Skeletal muscle cell (primary cell): Measurements from ENCODE around the gene STYXL2.

Source experiments
- DNase-seq: peaks from one replicate; pipeline ENCODE4 v3.0.0-alpha.2; 2010; ENCODE audit warnings: low read depth
- H3K4me3 ChIP-seq: 2 replicates; pipeline ENCODE4 v1.5.1; 2011; ENCODE audit warnings: low read depth, mild to moderate bottlenecking, control low read depth, low read length, moderate library complexity

STYXL2 gene

DNA sequence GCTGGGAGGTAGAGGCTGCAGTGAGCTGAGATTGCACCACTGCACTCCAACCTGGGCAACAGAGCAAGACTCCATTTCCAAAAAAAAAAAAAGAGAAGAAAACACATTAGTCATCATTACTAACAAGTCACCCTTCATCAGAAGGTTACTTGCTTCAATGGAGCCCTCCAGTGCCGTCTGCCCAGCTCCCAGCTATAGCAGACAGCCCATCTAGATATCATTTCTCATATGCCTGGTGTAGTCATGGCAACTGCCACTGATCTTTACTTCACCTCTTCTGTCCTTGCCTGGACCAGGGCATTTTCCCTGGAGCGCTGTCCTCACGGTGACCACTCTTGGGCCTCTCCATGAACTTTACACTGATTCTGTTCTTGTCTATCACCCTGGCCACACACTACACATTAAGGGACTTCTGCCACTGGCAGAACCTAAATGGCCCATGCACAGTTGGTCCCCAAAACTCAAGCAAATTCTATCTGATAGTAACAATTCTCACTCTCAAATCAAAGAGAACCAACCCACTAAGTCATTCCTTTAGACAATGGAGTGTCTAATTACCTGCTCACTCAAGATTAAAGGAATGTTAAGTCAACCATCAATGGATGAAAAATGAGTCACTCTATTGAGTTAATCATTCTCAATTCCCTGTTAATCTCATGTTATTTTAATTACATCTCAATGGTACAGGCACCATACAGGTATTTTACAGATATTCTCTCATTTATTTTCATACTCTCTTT is 16.6 kb upstream of the STYXL2 start:
- no peak overlapping the region for H3K4me3 ChIP-seq
- no peak for DNase-seq

DNA sequence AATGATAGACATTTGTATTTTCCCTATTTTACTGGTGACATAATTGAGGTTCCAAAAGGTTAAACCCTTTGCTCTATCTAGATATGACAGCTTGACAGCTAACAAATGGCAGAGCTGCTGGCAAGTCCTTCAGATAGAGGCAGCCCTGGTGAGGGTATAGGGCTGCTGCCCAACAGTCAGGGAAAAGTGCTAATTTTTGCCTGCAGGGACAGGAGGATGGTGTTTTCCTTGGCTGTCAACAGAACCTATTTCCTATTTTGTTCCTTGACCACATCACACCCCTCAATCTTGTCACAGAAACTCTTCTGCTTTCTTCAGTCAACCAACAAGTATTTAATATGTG is 16.0 kb upstream of the STYXL2 start:
- no peak for DNase-seq
- H3K4me3 ChIP-seq: no peak overlapping the region

DNA sequence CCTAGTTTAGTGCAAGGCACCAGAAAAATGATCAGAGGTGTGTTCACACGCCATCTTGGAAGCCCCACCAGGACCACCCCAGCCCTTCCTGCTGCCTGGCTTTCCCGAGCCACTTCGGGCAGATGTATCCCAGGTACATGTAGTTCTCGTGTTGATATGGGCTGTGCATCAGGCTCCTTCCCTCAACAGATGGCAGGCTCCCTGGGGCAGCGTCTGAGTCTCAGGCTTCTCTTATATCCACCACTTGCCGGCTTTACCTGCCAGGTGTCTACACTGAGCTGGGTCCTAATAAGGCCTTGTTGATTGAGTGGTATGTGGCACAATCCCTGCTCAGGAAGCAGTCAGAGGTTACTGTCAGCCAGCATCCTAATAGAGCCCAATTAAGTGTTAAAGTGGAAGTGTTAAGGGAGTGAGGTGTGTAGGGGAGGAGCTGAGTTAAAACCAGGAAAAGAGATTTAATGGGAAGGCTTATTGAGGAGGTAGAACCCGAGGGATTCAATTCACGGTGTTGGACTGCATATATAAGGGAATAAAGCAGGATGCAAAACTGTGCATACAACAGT is 12.2 kb upstream of the STYXL2 start:
- no peak overlapping the region for H3K4me3 ChIP-seq
- no peak for DNase-seq

DNA sequence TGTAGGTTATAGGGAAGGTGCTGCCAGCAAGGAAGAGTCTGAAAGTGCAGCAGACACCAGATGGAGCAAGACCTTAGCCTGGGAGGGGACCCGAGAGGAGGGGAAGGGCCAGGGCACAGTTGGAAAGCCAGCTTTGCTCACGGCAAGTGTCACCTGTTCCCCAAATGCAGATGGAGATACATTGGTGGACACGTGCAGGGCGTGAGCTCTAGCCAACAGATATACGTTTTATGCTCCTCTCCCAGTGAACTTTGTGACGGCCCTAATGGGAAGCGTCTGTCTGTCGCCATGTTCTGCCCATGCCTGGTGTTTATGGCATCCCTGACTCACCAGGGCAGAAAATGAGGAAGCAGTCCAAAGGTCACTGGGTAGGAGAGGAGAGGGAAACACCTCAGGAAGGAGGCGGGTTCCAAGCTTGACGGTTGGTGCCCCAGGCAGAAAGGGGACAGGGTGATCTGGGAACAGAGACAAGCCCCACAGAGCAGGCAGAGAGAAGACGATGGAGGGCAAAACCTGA is 11.3 kb upstream of the STYXL2 start:
- no peak for DNase-seq

DNA sequence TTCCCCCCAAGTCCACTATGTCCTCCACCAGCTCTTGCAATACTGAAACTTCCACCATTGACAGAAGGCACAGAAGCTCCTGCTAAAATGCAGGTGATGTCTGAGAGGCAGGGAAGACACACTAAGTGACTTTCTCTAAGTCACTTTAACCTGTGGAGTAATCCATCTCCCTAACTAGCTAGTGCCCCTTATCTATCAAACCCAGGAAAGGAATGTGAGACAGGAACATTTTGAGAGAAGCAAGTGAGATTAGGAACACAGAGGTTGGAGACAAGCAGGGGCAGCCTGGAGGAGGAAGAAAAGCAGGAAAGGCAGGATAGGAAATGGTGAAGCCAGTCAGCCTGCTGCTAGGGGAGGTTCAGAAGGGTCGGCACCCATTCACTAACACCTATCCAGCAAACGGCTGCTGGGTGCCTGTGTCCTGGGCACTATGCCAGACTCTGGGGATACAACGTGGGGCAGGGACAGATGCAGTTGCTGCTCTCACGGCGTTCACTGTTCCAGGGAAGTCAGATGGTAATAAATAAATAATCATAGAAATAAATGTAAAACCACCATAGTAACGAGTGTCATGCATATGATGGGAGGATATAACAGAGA is 10.7 kb upstream of the STYXL2 start:
- H3K4me3 ChIP-seq: no peak overlapping the region
- no peak for DNase-seq

More for the DNA sequence above, 11.3 kb upstream of the STYXL2 start:
- no peak overlapping the region for H3K4me3 ChIP-seq

DNA sequence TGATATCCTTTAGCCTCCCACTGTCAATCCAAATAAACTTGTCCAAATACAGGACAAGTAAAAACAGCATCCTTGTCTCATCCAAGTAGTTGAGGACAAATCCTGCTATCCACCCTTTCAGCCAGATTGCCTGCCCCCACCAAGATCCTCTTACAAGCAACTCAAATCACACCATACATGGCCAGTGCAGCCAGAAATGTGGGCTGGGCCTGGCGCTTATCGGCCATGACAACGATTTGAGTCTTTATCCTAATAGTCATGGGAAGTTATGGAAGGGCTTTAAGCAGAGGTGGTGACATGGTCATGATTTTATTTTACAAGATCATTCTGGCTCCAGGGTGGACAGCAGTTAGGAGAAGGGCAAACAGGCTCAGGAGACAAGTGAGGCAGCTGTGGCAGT is 10.0 kb upstream of the STYXL2 start:
- no peak for DNase-seq

DNA sequence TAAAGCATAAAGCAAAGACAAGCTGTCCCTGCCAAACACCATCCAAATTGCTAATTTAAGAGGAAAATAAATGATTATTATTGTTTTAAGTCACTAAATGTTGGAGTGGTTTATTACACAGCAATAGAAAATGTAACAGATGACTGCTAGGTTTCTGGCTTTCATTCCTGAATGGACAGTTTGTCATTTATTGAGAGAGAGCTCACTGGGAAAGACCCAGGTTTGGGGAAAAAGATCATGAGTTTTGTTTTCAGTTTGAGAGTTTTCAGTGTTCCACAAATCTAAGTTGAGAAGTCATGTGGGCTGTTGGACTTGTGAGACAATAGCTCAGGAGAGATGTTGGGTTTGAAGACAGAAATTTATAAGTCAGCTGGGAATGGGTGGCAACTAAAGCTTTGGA is 9.1 kb upstream of the STYXL2 start:
- H3K4me3 ChIP-seq: no peak overlapping the region
- no peak for DNase-seq

More for the DNA sequence above, 10.0 kb upstream of the STYXL2 start:
- no peak overlapping the region for H3K4me3 ChIP-seq

DNA sequence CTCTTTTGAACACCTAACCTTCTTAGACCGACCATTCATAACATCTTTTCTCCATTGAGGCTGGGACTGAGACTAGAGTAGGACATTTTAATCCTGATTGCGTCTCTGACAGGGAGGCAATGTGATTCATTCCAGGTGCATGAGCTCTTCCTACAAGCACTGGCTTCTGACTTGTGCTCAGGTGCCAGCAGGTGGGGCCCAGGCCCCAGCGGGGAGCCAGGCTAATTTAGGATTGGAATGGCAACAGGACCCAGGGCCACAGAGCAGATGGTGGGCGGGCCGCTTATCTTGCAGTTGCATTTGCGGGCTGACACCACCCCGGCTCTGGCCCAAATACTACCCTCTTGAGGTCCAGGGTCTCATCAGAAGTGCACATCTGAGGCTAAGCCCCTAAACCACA is 7.8 kb upstream of the STYXL2 start:
- DNase-seq: no peak
- H3K4me3 ChIP-seq: no peak overlapping the region

DNA sequence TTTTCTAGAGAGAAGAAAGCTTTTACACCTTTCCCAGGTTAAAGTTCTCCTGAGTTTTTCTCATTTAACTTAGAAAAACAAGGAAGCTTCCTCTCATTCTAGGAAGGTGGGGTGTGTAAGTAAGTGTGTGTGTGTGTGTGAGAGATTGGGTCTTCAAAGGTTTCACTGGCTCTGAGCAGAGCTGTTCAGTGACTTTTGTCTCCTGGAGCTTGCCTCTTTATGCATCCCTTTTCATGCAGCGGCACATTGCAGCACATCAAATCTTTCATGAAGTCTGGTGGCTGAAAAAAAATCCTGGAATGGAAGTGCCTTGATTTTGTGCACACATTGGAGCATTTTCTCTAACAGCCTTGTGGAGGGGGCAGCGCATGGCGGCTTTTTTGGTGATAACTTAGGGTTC is 7.1 kb upstream of the STYXL2 start:
- no peak overlapping the region for H3K4me3 ChIP-seq
- no peak for DNase-seq

DNA sequence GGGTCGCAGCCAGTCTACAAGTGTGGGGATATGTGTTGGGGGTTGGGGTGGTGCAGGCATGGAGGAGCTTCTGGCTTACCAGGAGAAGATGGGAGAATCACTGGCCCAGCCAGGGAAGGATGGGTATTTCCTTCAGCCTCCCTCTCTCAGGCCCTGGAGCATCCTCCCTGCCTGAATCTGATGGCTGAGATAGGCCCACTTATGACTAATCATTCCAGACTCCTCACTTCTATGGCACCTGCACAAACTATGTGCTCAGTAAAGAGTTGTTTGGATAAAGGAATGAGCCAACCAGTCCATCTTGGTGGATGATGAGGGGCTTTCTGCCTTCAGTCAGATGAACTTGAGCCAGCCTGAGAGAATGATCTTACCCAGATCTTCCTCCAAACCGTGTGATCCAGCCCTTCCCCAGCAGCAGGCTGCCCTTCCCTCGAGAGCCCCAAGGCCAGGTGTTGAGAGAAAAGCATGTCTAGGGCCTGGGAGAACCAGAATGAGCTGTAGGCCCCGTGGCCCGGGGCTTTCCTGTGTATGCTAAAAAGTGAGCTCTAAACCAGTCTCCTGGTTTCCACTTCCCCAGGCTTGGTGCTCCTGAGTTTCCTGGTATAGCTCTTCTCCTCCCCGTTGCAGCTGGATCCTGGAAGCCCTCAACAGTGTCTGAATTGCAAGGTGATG is 5.0 kb upstream of the STYXL2 start:
- no peak for DNase-seq
- no peak overlapping the region for H3K4me3 ChIP-seq

DNA sequence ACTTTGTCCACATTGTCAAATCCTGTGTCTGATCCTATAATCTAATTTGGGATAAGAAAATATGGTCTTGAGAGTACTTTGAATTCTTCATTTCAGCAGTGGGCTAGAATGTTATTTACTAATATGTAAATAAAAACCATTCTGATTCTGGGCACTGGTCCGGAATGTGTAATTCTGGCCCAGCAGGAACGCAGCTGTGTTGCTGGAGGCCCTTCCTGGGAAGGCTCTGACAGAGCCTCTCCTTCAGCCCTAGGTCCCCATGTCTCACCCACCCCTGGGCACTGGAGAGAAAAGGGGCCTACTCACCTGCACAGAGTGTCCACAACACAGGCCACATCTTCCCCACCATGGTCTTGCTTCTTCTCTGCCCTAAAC is 3.9 kb upstream of the STYXL2 start:
- H3K4me3 ChIP-seq: no peak overlapping the region
- no peak for DNase-seq

DNA sequence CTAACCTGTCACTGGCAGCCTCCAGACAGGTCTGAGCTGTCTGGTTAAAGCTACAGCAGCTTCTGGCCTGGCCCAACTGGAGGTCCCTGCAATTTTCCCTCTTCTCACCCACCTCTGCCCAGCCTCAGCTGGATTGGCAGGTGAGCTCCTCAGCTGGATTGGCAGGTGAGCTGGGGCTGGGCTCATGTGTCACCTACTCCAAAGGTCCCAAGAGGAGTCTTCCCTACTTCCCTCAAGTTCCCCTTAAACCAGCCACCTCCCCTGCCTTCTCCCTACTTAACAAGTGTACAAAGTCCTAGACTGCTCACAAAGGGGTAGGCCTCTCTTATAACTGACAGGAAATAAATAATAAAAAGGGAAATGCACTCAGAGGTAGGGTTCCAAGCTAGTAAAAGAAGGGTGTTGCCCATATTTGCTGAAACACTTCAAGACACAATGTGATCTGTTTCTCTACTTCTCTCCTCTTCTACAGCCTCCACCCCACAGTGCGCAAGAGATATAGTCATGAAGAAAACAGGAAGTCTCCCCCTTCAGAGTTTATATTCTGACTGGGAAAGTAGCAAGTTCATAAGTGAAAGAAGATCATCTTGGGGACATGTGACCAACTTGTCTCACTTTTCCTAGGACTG is 3.4 kb upstream of the STYXL2 start, which contains the start of gene GPA33:
TSS of gene GPA33 (minus strand) at position 64 of the 629 bp plus-strand sequence. CDS start 90 bp downstream, outside the sequence.
- H3K4me3 ChIP-seq: no peak within 1 kb of the TSS
- no peak for DNase-seq

DNA sequence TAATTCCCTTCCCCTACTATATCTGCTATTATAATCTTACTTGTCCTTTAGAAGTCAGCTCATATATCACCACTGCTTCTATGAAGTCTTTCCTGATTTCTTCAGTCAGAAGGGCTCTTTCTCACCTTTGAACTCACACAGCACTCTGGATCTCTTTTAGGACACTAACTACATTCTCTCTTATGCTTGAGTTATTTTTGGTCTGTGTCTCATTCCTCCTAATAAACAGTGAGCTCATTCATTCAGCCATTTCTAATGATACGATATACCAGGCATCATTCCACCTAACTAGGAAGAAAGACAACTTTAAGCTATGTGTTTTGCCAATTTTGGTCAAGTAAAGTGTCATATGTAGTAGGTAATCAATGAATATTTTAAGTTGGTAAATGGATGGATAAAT is 1.2 kb upstream of the STYXL2 start:
- H3K4me3 ChIP-seq: no peak overlapping the region
- DNase-seq: no peak

DNA sequence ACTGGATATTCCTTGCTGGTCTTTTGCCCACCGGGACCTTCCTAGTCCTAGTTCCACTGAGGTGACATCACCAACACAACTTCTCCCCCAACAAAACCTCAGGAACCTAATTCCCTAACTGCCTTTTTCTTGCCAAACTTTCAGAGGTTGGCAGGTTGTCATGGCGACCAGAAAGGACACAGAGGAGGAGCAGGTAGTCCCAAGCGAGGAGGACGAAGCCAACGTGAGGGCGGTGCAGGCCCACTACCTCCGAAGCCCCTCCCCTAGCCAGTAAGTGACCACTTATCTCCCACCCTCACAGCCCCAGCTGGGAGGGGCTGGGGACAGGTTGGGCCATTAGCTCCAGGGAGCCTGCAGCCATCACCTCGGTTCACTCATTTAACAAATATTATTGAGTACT is 815 bp downstream of the STYXL2 start:
- no peak for DNase-seq
- H3K4me3 ChIP-seq: no peak overlapping the region

DNA sequence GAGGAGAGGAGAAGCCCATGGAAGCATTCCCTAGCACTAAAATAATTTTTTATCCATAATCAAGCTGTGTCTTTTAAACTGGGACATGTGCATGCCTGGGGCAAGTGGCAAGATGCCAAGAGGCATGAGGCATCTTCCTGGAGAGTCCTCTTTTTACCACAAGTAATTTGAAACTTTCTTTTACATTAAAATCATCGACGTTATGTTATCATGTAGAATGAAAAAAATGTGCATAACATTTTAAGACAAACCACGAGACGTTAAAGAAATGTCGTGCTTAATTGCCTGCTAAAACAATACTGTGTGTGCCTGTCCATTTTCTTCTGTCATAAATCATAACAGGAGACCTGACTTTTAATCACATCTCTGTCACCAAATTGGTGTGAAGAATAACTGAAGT is 1.5 kb downstream of the STYXL2 start:
- H3K4me3 ChIP-seq: no peak overlapping the region
- DNase-seq: peak; percentile 12

DNA sequence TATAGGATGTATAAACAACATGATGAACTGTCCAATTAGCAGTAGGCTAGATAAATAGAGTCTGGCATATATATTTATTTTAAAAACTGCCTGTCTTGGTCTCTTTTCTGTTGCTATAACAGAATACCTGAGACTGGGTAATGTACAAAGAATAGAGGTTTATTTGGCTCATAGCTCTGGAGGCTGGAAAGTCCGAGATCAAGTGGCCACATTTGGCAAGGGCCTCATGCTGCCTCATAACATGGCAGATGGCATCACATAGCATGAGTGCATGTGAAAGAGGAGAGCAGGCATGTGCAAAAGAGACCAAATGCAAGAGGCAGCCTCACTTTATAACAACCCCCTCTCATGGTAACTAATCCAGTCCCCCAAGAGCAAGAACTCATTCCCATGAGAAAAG is 6.0 kb downstream of the STYXL2 start:
- H3K4me3 ChIP-seq: no peak overlapping the region
- no peak for DNase-seq

DNA sequence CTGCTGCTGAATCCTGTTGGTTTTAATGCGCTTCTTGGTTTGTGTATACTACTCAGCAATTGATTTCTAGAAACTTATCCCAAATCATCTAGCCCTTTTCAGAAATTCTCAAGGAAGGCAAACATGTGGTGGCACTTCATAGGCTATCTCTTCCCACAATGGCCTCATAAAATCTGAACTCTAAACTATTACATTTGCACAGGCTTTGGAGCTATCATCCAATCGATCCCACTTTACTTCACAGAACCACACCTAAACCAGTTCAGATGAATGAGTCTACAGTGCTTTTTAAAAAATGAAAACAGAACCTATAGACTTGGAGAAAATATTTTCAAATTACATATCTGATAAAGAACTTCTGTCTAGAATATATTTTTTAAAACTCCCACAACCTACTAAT is 6.9 kb downstream of the STYXL2 start:
- no peak for DNase-seq
- no peak overlapping the region for H3K4me3 ChIP-seq

DNA sequence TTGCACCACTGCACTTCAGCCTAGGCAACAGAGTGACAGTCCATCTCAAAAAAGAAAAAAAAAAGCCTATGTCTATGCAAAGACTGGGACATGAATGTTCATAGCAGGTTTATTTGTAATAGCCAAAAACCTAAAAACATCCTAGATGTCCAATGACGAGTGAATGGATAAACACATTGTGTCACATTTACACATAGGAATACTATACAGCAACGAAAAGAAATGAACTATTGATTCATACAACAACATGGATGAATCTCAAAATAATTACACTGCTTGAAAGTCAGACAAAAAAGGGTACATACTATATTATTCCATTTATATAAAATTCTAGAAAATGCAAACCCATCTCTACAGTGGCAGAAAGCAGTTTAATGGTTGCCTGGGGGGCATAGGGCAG is 7.9 kb downstream of the STYXL2 start:
- H3K4me3 ChIP-seq: no peak overlapping the region
- no peak for DNase-seq

DNA sequence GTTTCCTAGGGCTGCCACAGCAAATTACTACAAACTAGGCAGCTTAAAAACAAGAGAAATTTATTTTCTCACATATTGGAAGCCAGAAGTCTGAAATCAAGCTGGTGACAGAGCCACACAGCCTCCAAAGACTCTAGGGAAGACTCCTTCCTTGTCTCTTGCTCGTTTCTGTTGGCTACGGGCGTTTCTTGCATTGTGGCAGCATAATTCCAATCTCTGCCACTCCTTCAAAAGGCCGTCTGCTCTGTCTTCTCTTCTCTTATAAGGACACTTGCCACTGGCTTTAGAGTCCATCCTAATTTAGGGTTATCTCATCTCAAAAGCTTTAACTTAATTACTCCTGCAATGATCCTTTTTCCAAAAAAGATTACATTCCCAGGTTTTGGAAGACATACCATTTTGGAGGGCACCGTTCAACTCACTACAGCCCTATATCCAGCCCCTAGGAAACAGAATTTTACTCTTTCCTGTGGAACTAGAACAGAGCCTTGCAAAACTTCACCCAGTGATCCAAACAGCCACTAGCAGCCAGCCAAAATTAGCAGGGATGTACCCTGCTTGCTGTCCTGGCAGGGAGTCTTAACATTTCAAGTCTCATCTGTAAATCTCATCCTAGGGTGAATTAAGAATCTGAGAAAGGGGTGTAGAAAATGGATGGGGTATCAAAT is 9.2 kb downstream of the STYXL2 start:
- H3K4me3 ChIP-seq: no peak overlapping the region
- no peak for DNase-seq

DNA sequence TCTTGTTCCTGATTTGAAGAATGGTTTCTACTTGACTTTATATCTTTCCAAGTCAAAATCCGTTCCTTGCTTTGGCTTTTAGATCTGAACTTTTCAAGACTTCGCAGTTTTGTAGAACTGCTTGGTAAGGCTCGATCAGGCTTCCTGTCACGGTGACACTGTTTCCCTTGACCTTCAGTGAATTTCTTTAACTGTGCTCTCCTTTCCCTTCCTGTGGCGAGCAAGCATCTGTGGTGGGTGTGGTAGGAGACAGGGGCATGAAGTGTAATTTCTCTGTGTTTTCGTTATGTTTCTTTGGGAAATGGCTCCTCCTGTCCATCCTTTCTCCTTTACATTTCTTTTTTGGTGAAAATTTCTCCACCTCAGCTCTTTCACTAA is 10.4 kb downstream of the STYXL2 start:
- DNase-seq: no peak
- H3K4me3 ChIP-seq: no peak overlapping the region
